HG03280 (cell line): ENCODE data around the gene MAD1L1.

ENCODE experiments used
- ATAC-seq: cut with Tn5 transposase; IDR thresholded peaks from one replicate; pipeline ENCODE4 v1.9.1; 2021; ENCODE audit warnings: mild to moderate bottlenecking, moderate library complexity; ENCODE audit not compliant: unreplicated experiment

MAD1L1 gene

DNA sequence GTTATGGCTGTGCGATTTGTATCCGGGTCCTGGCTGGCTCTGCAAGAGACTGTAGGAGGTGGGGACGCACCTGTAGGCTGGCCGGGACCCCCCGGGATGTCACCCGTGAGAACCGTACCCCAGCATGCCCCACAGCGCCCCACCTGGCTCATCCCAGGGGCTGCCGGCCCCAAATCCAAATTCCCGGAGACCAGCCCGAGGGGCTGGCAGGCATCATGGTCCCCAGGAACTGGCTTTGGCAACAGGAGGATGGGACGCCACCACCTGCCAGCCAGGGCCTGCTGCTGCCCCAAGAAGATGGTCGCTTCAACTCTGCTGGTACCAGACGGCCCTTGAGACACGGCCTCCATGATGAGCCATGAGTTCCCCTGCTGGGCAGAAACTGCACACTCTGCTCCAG, 323.3 kb downstream of the MAD1L1 start:
- ATAC-seq, result no peak

DNA sequence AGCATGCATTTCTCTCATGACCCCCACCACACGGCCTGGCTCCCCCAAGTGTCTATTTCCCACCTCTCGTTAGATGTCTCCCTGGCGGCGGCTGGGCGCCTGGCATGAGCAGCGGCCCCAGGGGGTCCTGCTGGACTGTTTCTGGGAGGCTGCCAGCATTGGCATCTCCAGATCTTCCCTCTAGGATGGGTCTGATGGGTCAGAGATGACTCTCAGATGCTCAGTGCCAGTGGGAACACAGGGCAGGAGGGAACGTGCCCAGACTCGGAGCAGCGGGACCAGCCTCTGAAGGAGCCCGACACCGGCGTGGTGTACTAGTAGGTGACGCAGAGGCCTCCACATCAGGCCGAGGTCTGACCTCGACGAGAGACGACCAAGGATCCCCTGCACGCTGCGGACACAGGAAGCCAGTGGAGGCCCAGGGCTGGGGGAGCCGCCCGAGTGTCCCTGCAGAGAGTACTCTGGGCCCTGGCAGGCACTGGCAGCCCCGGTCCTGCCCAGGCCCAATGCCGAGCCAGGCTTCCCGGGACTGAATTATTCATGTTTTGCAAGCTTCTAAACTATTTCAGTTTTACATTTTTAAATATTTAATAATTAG, 323.8 kb downstream of the MAD1L1 start:
- no peak for ATAC-seq

DNA sequence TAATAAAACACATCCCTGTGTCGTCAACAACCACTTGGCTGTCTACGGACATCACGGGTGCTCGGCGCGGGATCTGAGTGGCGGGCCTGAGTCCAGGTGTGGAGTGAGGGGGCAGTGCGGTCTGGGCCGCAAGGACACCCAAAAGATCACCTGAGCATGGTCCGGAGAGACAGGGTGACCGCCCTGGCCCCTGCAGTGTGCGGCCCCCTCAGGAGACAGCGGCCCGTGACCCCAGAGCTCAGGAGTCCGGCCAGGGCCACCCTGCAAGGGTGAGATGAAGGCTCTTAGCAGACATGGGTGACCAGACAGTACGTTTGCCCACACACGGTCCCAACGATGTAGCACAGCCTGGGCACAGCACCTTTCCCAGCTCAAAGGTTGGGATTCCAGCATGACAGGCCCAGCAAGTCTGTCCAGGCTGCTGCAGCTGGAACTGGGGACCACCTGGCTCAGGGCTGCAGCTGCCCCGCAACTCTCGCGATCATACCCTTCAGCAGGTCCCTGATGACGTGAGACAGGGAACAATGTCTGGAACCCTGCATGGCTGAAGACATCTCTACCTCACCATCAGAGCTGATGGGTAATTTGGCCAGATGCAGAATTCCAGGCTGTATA, 324.9 kb downstream of the MAD1L1 start:
- no peak for ATAC-seq

DNA sequence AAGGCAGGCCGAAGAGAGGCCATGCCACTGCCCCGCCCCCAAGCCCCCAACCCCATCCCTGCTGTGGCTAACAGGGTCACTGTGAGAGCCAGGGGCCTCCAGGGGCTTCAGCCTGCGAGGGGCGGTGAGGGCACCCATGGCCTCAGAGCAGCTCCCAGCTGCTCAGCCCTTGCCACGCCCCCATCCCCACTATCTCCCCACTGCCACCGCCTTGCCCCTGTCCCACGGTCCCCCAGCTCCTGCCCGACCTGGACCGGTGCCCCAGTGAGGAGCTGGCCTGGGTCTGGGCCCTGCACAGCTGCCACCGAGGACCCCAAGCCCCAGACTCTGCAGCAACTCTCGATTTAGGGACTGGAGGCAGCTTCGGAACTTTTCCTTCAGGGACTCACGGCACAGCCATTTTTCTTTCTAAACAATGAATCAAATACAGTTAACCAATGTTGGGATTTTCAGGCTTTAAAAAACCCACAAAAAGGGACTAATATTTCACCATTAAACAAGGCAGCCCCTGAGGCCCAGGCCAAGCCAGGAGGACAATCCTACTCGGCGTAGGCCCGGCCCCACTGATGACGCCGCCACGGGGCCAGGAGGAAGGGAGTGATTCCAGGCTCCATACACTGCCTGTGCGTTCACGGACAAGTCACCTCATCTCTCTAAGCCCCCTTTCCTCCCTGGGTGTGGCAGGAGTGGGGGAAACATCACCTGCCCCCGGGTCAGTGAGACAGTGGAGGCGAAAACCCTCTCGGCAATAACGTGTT, 325.6 kb downstream of the MAD1L1 start:
- ATAC-seq, result no peak

DNA sequence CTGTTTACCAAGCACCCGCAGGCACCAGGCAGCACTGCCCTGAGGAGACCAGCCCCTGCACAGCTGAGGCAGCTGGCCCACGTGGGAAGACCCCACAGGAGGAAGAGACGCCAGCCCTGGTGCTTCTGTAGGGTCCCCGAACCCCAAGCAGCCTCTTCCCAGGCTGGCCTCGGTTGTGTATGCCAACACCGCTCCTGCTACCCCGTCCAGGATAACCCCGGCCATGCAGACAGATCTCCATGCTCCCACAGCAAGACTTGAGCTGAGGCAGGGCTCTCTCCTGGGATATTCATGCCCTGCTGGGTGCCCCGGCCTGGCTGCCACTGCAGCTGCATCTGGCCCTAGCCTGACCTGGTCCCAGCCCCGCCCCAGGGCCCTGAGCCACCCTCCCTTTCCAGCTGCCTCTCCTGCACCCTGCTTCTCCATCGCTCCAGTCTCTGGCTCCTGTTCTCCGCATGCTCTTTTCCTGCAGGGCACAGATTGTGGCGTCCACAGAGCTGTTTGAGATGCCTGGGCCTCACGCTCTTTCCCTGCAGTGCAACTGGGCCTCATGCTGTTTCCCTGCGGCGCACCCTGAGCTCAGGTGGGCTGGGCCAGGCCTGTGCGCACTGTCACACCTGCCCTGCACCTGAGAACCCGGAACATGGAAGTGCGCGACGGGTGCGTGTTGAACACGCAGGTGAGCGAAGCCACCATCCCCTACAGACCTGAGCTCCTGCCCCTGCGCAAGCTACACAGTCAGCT, 326.5 kb downstream of the MAD1L1 start:
- no peak for ATAC-seq

DNA sequence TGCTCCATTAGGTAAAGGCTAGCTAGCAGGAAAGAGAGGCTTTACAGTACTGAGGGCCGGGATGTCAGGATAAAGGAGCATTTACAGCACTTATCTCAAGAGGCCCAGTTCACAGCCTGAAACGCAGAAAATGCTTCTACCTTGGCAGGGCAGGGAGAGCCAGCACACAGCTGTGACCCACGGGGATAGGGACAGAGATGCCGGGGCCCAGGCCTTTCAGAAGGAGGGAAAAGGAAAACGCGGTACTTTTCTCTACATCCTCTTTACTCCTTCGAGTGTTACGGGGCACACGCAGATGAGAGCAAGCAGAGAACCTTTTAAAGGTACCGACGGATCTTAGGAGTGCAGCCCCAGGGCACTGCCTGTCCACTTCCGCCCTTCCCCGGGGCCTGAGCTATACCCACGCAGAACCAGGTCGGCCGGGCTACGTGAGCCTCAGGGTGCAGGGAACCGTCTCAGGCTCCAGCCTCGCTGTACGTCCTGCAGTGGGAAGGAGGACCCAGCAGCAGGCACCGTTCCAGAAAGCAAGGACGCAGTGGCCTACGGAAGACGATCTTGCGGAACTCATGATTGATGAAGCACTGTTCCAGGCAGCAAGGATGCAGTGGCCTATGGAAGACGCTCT, 330.4 kb downstream of the MAD1L1 start:
- no peak for ATAC-seq

DNA sequence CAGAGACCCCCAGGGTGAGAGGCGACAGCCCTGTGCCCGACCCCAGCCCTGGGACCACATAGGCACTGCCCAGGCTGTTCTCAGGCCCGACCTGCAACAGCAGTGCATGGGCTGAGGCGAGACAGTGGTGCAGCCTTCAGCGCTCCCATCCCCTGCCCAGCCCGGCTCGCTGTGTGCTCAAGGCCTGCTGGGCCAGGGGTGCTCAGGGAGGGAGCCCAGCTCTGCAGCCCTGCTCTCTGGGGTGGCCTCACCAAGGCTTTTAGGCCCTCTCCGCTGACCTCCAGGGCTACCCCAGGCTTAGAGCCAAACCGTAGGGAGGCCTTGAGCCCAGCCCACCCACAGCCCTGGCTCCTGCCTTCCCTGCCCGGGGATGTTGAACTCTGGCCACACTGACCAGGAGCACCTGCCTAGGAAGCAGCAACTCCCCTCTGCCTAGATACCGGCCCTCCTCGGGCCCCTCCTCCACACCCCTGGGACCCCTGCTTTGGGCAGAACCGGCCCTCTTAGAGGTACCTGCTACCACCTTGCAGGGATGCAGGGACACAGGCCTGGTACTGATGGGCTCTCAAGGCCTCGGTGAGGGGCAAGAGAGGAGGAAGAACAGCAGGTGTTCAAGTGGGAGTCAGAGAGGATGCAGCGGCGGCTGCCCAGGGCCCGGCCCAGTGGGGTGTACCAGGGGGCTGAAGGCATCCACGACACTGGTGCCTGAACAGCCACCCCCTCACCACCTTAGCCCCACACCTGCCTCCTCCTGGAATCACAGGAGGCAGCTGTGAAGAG, 331.1 kb downstream of the MAD1L1 start:
- ATAC-seq, result no peak

DNA sequence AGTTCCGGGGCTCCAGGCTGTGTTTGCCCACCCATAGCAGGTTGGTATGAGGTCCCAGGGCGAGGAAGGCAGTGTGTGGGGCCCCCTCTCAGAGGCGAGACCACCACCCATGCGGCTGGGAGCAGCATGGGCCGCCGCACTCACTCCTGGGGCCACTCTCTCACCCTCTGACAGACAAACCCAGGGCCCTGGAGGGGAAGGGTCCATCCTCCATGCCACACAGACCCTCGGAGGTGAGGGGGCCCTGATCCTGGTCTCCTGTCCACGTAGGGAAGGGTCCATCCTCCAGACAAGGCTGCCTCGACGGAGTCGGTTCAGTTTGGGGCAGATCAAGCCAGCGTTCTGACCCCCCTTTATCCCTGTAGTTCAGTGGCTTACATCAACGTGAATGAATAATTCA, 331.9 kb downstream of the MAD1L1 start:
- ATAC-seq, result no peak

DNA sequence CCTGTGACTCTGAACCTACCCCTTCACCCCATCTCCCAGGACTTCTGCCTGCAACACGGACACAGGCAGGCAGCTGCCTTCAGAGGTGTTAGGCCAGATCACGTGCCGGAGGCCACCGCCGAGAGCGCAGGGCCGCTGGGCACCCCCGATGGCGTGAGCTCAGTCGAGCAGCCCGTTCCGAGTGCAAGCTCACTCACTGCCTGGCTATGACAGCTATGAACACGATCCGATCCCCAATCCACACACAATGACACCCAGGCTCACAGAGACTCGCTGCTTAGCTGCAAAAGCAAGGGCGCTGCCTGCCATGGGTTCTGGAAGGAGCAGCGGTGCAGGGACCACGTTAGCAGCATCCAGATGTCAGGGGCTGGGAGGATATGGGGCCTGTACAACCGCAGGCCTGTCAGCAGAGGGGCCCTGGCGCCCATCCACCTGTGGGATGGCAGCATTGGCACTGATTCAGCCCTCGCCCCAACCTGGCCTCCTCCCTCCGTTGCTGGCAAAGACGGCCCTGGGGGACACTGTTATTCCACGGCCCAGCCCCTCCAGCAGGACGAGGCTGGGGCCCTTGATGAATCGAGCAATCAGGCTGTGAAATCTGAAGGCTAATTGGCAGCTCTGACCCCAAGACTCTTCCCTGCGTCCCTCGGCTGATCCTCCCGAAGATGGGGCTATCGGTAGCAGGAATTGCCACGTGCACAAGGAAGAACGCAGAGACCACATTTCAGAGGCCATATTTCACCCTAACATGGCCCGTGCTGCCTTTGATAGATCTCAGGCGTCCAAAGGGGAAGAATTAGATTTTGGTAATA, 332.6 kb downstream of the MAD1L1 start:
- ATAC-seq, result no peak

DNA sequence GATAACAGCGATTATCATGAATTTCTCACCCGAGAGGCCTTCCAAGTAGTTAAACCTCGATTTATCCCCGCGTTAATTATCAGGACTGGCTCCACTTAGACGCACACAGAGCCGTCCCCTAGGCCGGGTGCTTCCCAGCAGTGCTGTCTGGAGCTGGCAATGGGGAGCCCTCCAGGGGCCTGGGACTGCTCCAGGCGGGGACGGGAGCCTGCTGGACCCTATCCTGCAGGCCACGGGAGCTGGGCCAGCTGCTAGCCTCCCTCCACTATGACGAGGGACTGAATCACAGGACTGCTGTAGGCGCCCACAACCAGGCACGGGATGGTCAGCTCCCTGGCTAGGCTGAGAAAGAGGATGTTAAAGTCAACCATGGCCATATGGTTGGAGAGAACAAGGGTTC, 333.5 kb downstream of the MAD1L1 start:
- ATAC-seq, result no peak

DNA sequence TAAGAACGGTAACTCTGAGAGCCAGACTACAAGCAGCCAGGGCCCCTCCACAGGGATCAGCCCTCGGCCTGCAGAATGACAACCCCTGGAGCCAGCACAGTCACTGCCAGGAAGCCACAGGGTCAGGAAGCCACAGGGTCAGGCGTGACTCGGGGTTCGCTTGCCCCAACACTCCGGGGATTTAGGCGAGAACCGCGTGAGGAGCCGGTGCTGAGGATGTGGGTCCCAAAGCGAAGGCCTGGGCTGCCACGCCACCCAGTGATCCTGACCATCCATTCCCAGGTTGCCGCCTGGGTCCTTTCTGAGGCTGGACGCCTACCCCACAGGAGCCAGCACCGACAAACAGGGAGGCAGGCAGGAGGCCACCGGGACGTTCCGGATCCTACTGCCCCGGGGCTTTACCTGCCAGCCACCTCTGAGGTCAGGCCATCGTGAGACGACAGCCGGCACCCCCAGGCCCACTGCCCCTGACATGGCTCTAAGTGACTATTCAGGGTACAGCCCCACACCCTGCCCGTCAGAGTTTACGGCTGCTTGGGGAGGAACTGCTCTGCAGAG, 334.0 kb downstream of the MAD1L1 start:
- no peak for ATAC-seq

DNA sequence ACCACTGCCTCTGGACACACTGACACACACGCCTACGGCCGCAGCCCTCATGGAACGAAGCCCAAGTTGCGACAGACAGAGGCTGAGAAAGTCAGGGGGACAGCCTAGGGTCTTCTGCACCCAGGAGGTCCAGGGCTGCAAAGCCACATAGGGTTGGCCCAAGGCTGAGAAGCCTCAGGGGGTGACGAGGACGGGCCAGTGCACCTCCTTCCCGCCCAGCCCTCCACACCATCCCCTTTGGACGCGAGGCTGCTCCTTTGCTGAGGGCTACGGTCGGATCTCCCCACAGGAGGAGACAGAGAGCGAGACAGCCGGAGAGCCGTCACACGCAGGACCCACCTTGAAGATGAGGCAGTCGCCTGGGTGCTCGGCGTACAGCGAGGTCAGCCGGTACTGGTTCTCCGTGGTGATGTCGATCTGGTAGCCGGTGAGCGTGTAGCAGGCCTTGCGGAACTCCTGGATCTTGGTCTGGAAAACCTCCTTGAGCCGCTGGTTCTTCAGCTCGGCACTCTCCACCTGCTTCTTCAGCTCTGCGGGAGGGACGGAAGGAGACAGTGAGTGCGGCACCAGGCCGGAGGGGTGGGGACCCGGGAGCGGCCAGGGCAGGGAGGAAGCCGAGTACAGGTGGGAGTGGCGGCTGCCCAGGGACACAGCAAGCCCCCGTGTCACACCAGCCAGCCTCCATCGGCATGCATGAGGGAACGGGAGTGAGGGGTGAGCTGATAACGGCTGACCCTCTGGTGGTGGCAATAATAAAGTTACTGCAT, 334.7 kb downstream of the MAD1L1 start:
- ATAC-seq, result no peak

DNA sequence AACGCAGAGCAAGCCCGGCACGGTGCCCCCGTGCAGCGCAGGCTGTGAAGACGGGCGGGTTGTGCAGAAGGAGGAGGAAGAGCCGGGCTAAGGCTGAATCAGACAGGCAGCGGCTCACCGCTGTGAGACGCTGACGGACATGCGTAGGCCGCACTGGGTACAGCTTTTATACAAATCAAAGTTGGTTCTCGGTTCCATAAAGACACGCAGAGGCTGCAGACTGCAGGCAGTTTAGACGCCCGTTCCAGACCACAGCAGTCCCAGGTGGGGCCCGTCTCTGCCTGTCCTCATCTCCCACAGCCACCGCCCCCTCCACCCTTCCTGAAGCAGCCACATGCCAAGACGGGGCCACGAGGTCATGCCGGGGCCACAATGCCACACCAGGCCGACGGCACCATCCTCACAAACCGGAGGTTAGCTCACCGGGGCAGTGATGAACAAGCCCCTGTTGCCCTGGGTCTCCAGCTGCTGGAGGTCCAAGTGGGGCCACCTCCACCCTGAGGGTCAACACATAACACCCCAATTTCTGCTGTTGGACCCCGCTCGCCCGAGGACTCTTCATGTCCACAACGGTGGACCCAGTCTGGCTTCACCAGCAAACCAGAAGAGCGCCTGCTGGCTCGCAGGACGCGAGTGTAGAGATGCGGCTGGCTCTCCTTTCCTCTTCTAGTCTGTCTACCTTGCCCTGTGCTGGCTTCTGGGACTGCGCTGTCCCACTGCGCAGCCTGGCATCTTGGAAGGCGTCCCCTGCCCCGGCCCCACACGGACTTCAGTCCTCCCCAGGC, 335.5 kb downstream of the MAD1L1 start:
- no peak for ATAC-seq

DNA sequence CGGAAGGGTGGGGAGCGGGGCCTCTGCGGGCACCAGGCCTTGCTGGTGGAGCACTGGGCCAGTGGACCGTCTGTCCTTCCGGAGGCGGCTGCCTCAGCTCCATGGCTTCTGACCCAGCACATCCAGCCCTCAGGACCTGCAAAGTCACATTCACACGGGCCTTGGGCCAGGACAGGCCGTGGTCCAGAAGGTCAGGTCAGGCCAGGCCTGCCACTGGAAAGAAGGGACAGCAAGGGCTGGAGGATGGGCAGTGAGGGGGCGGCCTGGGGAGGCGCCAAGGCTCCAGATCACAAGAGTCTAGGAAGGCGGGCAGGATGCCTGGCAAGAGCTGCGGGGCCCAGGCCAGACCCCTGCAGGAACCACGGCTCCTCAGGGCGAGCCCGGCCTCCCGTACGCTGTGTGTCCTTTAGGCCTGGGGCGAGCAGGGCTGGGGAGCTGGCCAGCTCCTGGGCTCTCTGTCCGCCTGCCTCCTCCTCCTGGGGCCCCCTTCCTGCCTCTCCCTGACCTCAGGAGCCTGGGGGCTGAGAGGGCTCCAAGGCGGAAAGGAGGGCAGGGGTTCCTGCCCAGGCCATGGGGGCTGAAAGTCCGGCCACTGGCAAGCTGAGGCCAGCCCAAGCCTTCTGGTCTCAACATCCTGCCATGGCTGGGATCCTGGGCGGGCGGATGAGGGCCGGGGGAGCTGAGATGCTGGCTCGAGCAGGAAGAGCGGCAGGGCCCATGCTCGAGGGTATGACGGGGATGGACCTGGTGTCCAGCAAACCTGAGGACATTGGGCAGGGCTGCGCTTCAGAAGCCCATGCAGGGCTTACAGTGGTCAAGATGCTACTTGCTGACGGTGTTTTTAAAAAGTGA, 336.9 kb downstream of the MAD1L1 start:
- no peak for ATAC-seq

DNA sequence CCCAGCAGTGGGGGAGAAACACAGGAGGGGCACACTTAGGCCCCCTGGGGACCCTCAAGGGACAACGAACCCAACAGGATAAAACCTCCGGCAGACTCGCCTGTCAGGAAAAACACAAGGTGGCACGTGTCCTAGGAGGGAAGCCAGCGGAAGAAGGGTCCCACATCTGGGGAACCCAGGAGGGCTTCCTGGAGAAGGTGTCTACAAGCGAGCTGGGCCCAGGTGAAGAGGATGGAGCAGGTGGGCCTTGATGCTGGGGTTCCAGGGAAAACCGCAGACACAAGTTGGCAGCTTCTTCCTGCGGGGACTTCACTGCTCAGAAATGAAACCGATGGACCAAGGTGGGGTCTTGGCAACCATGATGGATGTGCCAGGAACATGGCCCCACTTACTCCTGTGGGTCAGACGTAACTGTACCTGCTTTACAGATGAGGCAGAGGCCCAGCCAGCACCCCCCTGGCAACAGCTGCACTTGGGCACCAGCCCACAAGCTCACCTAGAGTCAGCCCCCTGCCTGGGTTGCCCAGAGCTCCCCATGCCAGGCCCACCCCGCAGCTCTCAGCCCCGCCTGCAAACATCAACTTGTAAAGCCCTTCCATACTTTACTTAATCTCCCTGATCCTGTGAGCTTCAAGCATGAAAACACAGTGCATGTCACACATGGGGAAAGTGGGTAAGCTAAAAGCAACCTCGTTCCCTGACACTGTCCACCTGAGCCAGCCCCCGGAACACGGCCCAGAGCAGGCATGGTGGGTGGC, 337.7 kb downstream of the MAD1L1 start:
- no peak for ATAC-seq

DNA sequence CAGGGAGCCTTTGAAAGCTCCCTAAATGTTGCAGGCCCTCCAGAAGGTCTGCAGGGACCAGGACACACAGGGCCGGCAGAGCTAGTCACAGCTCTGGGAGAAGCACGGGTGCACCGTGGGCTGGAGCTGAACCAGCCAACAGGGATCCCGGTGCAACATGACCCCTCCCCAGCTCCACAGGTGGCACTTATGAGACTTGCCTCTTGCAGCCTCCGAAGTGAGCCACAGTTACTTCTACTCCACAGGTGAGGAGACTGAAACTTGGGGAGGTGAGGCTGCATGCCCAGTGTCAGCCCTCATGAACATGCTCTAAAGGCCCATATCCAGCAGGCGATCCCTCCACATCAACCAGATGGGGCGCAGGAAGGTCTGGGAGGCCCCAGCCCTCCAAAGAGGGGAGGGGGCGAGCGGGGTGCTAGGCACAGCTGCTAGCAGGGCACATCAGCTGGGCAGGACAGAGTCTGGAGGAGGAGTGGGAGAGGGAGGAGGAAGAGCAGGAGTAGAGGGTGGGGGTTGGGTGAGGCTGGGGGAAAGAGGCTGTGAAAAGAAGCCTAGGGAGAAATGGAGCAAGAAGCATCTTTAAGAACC, 338.3 kb downstream of the MAD1L1 start:
- no peak for ATAC-seq
